MCF 10A (cell line): ENCODE data around the gene EIF4A3. TPM values are rescaled to one million over a fixed set of nuclear protein-coding genes. Genes with fewer than 3 reads are reported as not detected.

Experiments
- BruUV-seq: library from RNA; stranded (reverse); fragments of 400-500 nt; replicated peaks from 2 replicates; lab custom pipeline; 2021; lab: Mats Ljungman, UMichigan
- CTCF ChIA-PET: fragments of 300-600 bp; sonication (Branson Sonifier 250); formaldehyde crosslinking; extraction: SDS; loops from one replicate; lab custom pipeline; 2021; ENCODE audit warnings: antibody characterized with exemption, inconsistent platforms; lab: Yijun Ruan, JAX
- POLR2A ChIA-PET: fragments of 300-600, 350-650 bp; sonication (Branson Sonifier 250); formaldehyde crosslinking; extraction: SDS; loops from one replicate; lab custom pipeline; 2020; ENCODE audit warnings: antibody characterized with exemption, inconsistent platforms; lab: Yijun Ruan, JAX
- DNase-seq: peaks from one replicate; pipeline ENCODE4 v3.0.0-alpha.2; 2018; ENCODE audit not compliant: unreplicated experiment
- H3K27ac Mint-ChIP-seq: one replicate; pipeline ENCODE4 v1.8.0; 2022; ENCODE audit warnings: mild to moderate bottlenecking, low read depth, mixed read lengths; ENCODE audit not compliant: unreplicated experiment
- H3K27me3 Mint-ChIP-seq: one replicate; pipeline ENCODE4 v1.8.0; 2022; ENCODE audit warnings: mixed read lengths; ENCODE audit not compliant: insufficient read depth, unreplicated experiment
- H3K36me3 Mint-ChIP-seq: one replicate; pipeline ENCODE4 v1.8.0; 2022; ENCODE audit warnings: mild to moderate bottlenecking, moderate library complexity, mixed read lengths; ENCODE audit not compliant: insufficient read depth, unreplicated experiment
- H3K4me1 Mint-ChIP-seq: one replicate; pipeline ENCODE4 v1.8.0; 2022; ENCODE audit warnings: mixed read lengths; ENCODE audit not compliant: insufficient read depth, unreplicated experiment
- H3K4me3 Mint-ChIP-seq: one replicate; pipeline ENCODE4 v1.8.0; 2022; ENCODE audit warnings: mild to moderate bottlenecking, moderate library complexity, mixed read lengths; ENCODE audit not compliant: unreplicated experiment
- H3K9me3 Mint-ChIP-seq: one replicate; pipeline ENCODE4 v1.8.0; 2022; ENCODE audit warnings: mixed read lengths; ENCODE audit not compliant: unreplicated experiment
- CTCF ChIP-seq: fragments of 200-600 bp; IDR thresholded peaks from one replicate; pipeline ENCODE4 v1.8.0; 2022; ENCODE audit warnings: antibody characterized with exemption, mild to moderate bottlenecking; ENCODE audit not compliant: unreplicated experiment
- intact Hi-C: fragments of 100-400 bp; cut with micrococcal nuclease; formaldehyde crosslinking; loops from 2 replicates; pipeline ENCODE4 v1.14.1; 2022
- total RNA-seq: library from RNA; stranded (reverse); gene quantifications from 2 replicates; pipeline ENCODE4 v1.2.3, GENCODE V29; 2022

Gene EIF4A3
- total RNA-seq, 1 experiment from 2014 or later: 87.0 TPM

GRCh38 chr17:80189611-80190010 is 42.7 kb upstream of the EIF4A3 start:
- intact Hi-C loops: no loop called here
- no peak for TF ChIP-seq CTCF
- Mint-ChIP-seq H3K27me3 (no peaks in the 10 kb centered on the region), H3K36me3 (no peaks in the 10 kb centered on the region), H3K4me3 (no peak overlapping the region), H3K27ac (no peak overlapping the region), H3K9me3 (no peaks in the 10 kb centered on the region), H3K4me1 (peaks cover 8% of the 10 kb centered on the region)
- CTCF ChIA-PET: interaction anchor here (0.7 to 1.1 kb wide), 2 partner anchors 102 to 183 kb away, joined by 3 to 5 read pairs; no protein-coding TSS in a partner anchor
- no peak for DNase-seq
- POLR2A ChIA-PET: interaction anchor here (1.0 to 1.5 kb wide), 3 partner anchors 14 to 41 kb away, joined by 3 to 4 read pairs (median 3); no protein-coding TSS in a partner anchor
- BruUV-seq: no TSS peak

- DNase-seq: peak; percentile 84
- intact Hi-C loops: loop anchor here (2.0 kb wide), 1 partner anchor 41 kb away; the partner anchor contains the start of gene EIF4A3
- CTCF ChIA-PET: interaction anchor here (0.5 to 1.8 kb wide), 4 partner anchors 8 to 86 kb away, joined by 3 to 8 read pairs (median 4); partner anchors contain the start of gene GAA
- no peaks in the 10 kb centered on the region for H3K36me3 Mint-ChIP-seq
- POLR2A ChIA-PET: interaction anchor here (0.9 to 2.4 kb wide), 7 partner anchors 27 to 267 kb away, joined by 3 to 9 read pairs (median 4); partner anchors contain the start of gene GAA
- H3K27ac Mint-ChIP-seq: peak overlapping the region; percentile 67
- no peak for TF ChIP-seq CTCF
- BruUV-seq: no TSS peak
- no peaks in the 10 kb centered on the region for H3K9me3 Mint-ChIP-seq
- peaks cover 4% of the 10 kb centered on the region for H3K27me3 Mint-ChIP-seq
- H3K4me1 Mint-ChIP-seq: peaks cover 8% of the 10 kb centered on the region
- H3K4me3 Mint-ChIP-seq: peak overlapping the region; percentile 62
Observed at GRCh38 chr17:80187515-80187941, 40.6 kb upstream of the EIF4A3 start.

GRCh38 chr17:80187090-80187489 is 40.2 kb upstream of the EIF4A3 start:
- Mint-ChIP-seq H3K4me3 (peak overlapping the region; percentile 62), H3K4me1 (peaks cover 8% of the 10 kb centered on the region), H3K9me3 (no peaks in the 10 kb centered on the region), H3K27ac (peak overlapping the region; percentile 67), H3K36me3 (no peaks in the 10 kb centered on the region), H3K27me3 (peaks cover 8% of the 10 kb centered on the region)
- ChIA-PET POLR2A (interaction anchor here (0.9 to 2.4 kb wide), 6 partner anchors 27 to 93 kb away, joined by 3 to 9 read pairs (median 6); partner anchors contain the start of gene GAA), CTCF (interaction anchor here (0.6 to 1.8 kb wide), 2 partner anchors 9 to 86 kb away, joined by 3 to 8 read pairs; partner anchors contain the start of gene GAA)
- TF ChIP-seq CTCF: no peak
- BruUV-seq: no TSS peak
- DNase-seq: peak; percentile 76
- intact Hi-C loops: loop anchor here (2.0 kb wide), 1 partner anchor 40 kb away; the partner anchor contains the start of gene EIF4A3

GRCh38 chr17:80185968-80186367 is 39.0 kb upstream of the EIF4A3 start:
- H3K4me1 Mint-ChIP-seq: peaks cover 8% of the 10 kb centered on the region
- H3K4me3 Mint-ChIP-seq: no peak overlapping the region
- TF ChIP-seq CTCF: no peak
- intact Hi-C loops: loop anchor here (2.0 kb wide), 1 partner anchor 39 kb away; the partner anchor contains the start of gene EIF4A3
- POLR2A ChIA-PET: interaction anchor here (2.4 kb wide), 1 partner anchor 38 kb away, joined by 8 read pairs; no protein-coding TSS in a partner anchor
- BruUV-seq: no TSS peak
- H3K27me3 Mint-ChIP-seq: peaks cover 17% of the 10 kb centered on the region
- no peaks in the 10 kb centered on the region for H3K36me3 Mint-ChIP-seq
- no peaks in the 10 kb centered on the region for H3K9me3 Mint-ChIP-seq
- CTCF ChIA-PET: no interaction called here
- H3K27ac Mint-ChIP-seq: no peak overlapping the region
- DNase-seq: no peak
